Esophagus muscularis mucosa (tissue), 4 donors: Measurements from ENCODE around the gene C3orf70. TPM values are rescaled to one million over a fixed set of nuclear protein-coding genes. Genes with fewer than 3 reads are reported as not detected.
A peak's percentile ranks its signal among the peaks of the same experiment; 100 is the strongest.

Experiments used
- DNase-seq: peaks from one replicate; pipeline ENCODE4 v3.0.0-alpha.2; 2017; ENCODE audit errors: extremely low spot score
- H3K27ac ChIP-seq, 4 donors: fragments of 200-600 bp; sonication (generic); replicated peaks in 1 of 4; 1 replicate in 3 of 4; 2 replicates in 1 of 4; pipeline ENCODE4 v1.5.1; 2016 to 2019; ENCODE audit warnings: mild to moderate bottlenecking in 1 of 4
- H3K27me3 ChIP-seq, 4 donors: fragments of 200-600 bp; sonication (generic); one replicate each; pipeline versions ENCODE4 v1.5.1 to v1.6.0; 2016 to 2019
- H3K36me3 ChIP-seq, 4 donors: fragments of 200-600 bp; sonication (generic); one replicate each; pipeline ENCODE4 v1.5.1; 2016 to 2019
- H3K4me1 ChIP-seq, 4 donors: fragments of 200-600 bp; sonication (generic); one replicate each; pipeline ENCODE4 v1.5.1; 2016 to 2019
- H3K4me3 ChIP-seq, 4 donors: fragments of 200-600 bp; sonication (generic); 1 replicate in 2 of 4; 2 replicates in 2 of 4; pipeline ENCODE4 v1.5.1; 2016 to 2019; ENCODE audit warnings: mild to moderate bottlenecking in 4 of 4, moderate library complexity in 1 of 4
- H3K9me3 ChIP-seq, 4 donors: fragments of 200-600 bp; sonication (generic); 1 replicate in 3 of 4; 2 replicates in 1 of 4; pipeline ENCODE4 v1.5.1; 2016 to 2019
- EP300 ChIP-seq: sonication (generic); formaldehyde crosslinking; IDR thresholded peaks from one replicate; pipeline ENCODE4 v1.6.1; 2017; ENCODE audit warnings: antibody characterized with exemption
- POLR2A ChIP-seq: fragments of 450-650 bp; IDR thresholded peaks from one replicate; pipeline ENCODE4 v1.6.1; 2017; ENCODE audit warnings: antibody characterized with exemption, moderate library complexity, mild to moderate bottlenecking, low read depth
- POLR2AphosphoS5 ChIP-seq, 2 donors: sonication (generic); formaldehyde crosslinking; IDR thresholded peaks; one replicate each; pipeline ENCODE4 v1.6.1; 2017; ENCODE audit warnings: antibody characterized with exemption in 2 of 2
- WGBS: methylation state at CpG from one replicate; pipeline ENCODE4 v1.1.5; 2018; 5-methylcytosine and 5-hydroxymethylcytosine counted together
- intact Hi-C: fragments of 100-400 bp; cut with DNase I; formaldehyde crosslinking; loops from one replicate; pipeline ENCODE4 v1.15.1; 2023
- total RNA-seq, 4 donors: library from RNA; depleted of rRNA; stranded (reverse); fragments of >200 nt; gene quantifications; one replicate each; pipeline versions ENCODE4 v1.1.0 to v1.2.1, GENCODE V29; 2016
- TF ChIP-seq, protein P1 (sequence below), 3 experiments: fragments of 200-600 bp in 2 of 3; fragments of 450-650 bp in 1 of 3; sonication (generic) in 2 of 3; IDR thresholded peaks; one replicate each; pipeline ENCODE4 v1.5.1; 2017 to 2019; ENCODE audit warnings: antibody characterized with exemption in 3 of 3, mild to moderate bottlenecking in 2 of 3, moderate library complexity in 1 of 3

Gene C3orf70
- total RNA-seq, 4 donors from 2014 or later, result 33.1 to 54.0 (median 38.9) TPM

DNA sequence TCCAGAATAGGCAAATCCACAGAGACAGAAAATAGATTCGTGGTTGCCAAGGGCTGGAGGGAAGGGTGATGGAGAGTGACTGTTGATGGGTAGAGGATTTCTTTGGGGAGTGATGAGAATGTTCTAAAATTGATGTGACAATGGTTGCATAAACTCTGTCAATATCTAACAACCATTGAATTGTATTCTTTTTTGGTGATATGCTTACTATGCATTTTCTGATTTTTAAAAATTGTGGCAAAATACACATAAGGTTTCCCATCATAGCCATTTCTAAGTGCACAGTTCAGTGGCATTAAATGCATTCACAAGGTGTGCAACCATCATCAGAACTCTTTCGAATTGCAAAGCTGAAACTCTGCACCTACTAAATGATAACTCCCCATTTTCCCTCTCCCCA is 44.2 kb upstream of the C3orf70 start:
- Histone ChIP-seq H3K4me1 (no peaks in the 10 kb centered on the region), H3K27ac (no peak overlapping the region), H3K4me3 (no peak overlapping the region), H3K27me3 (no peaks in the 10 kb centered on the region), H3K36me3 (peaks cover 0 to 22% (median 18%) of the 10 kb centered on the region in 4 donors), H3K9me3 (no peaks in the 10 kb centered on the region)
- 85% methylated on average over 2 of the region's 2 CpGs for WGBS
- intact Hi-C loops, result no loop called here
- TF ChIP-seq POLR2AphosphoS5 (IDR thresholded peaks at IDR 0.05) (no peak), POLR2A (no peak), EP300 (no peak)
- TF ChIP-seq, protein P1, sequence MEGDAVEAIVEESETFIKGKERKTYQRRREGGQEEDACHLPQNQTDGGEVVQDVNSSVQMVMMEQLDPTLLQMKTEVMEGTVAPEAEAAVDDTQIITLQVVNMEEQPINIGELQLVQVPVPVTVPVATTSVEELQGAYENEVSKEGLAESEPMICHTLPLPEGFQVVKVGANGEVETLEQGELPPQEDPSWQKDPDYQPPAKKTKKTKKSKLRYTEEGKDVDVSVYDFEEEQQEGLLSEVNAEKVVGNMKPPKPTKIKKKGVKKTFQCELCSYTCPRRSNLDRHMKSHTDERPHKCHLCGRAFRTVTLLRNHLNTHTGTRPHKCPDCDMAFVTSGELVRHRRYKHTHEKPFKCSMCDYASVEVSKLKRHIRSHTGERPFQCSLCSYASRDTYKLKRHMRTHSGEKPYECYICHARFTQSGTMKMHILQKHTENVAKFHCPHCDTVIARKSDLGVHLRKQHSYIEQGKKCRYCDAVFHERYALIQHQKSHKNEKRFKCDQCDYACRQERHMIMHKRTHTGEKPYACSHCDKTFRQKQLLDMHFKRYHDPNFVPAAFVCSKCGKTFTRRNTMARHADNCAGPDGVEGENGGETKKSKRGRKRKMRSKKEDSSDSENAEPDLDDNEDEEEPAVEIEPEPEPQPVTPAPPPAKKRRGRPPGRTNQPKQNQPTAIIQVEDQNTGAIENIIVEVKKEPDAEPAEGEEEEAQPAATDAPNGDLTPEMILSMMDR (IDR thresholded peaks at IDR 0.05), result no peak
- DNase-seq, result no peak

DNA sequence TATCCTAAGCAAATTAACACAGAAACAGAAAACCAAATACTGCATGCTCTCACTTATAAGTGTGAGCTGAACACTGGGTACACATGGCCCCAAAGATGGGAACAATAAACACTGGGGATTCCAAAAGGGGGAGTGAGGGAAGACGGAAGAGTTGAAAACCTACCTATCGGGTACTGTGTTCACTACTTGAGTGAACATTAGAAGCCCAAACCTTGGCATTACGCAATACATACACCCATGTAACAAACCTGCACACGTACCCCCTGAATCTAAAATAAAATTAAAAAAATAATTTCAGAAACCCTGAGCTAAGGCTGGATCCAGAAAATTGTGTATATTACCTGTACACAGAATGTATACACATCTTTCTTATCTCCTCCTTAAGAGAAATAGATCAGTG is 42.8 kb upstream of the C3orf70 start:
- no peaks in the 10 kb centered on the region for H3K4me1 ChIP-seq
- no peaks in the 10 kb centered on the region for H3K27me3 ChIP-seq
- H3K27ac ChIP-seq, result no peak overlapping the region
- H3K9me3 ChIP-seq, result no peaks in the 10 kb centered on the region
- TF ChIP-seq EP300, result no peak
- TF ChIP-seq POLR2AphosphoS5 (IDR thresholded peaks at IDR 0.05), result no peak
- TF ChIP-seq POLR2A, result no peak
- TF ChIP-seq, protein P1 (IDR thresholded peaks at IDR 0.05), result no peak
- WGBS, result 95% methylated on average over 4 of the region's 4 CpGs
- DNase-seq, result no peak
- no peak overlapping the region for H3K4me3 ChIP-seq
- intact Hi-C loops, result no loop called here
- peaks cover 0 to 13% (median 10%) of the 10 kb centered on the region in 4 donors for H3K36me3 ChIP-seq

DNA sequence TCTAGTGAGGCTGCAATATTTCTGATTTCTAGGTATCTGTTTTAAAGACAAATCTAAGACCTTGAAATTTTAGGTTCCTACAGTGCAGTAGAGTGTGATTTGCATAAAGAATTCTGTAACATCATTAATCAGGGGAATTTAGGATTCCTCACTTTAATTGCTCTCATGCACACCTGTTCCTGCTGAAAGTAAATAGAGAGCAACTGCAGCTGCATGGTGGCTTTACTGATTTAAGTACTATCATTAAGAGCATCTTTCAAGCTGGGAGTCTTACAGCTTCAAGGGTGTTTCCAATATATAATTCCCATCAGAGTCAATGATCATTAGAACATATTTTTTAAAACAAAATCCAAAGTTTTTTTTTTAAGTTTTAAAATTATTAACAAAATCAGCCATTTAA is 36.0 kb upstream of the C3orf70 start:
- TF ChIP-seq POLR2A, result no peak
- TF ChIP-seq EP300, result no peak
- TF ChIP-seq, protein P1 (IDR thresholded peaks at IDR 0.05), result no peak
- TF ChIP-seq POLR2AphosphoS5 (IDR thresholded peaks at IDR 0.05), result no peak
- Histone ChIP-seq H3K9me3 (no peaks in the 10 kb centered on the region), H3K27ac (no peak overlapping the region), H3K4me3 (no peak overlapping the region), H3K36me3 (peaks cover 0 to 13% (median 10%) of the 10 kb centered on the region in 4 donors), H3K4me1 (no peaks in the 10 kb centered on the region), H3K27me3 (no peaks in the 10 kb centered on the region)
- intact Hi-C loops, result no loop called here
- no peak for DNase-seq

DNA sequence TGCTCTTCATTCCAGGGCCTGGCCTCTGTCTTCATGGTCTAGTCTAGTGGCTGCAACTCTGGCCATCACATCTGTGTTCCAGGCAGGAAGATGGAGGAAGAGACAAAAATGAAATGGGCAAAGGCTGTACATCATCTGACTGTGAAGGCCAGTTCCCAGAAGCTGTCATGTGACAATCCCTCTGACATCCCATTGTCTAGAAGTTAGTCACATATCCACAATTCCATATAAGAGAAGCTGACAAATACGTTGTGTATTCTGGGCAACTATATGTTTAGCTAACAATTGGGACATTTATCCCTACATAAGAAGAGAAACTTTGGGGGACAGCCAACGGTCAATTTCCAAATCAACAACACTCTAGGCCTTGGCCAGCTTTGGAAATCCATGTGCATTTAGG is 34.5 kb upstream of the C3orf70 start:
- Histone ChIP-seq H3K4me1 (no peaks in the 10 kb centered on the region), H3K4me3 (no peak overlapping the region), H3K27me3 (no peaks in the 10 kb centered on the region), H3K9me3 (no peaks in the 10 kb centered on the region), H3K36me3 (peaks cover 0 to 4% (median 2%) of the 10 kb centered on the region in 4 donors), H3K27ac (no peak overlapping the region)
- WGBS, result 90% methylated on average over 2 of the region's 2 CpGs
- intact Hi-C loops, result no loop called here
- no peak for TF ChIP-seq EP300
- TF ChIP-seq POLR2A, result no peak
- TF ChIP-seq POLR2AphosphoS5 (IDR thresholded peaks at IDR 0.05), result no peak
- TF ChIP-seq, protein P1 (IDR thresholded peaks at IDR 0.05), result no peak
- DNase-seq, result no peak

DNA sequence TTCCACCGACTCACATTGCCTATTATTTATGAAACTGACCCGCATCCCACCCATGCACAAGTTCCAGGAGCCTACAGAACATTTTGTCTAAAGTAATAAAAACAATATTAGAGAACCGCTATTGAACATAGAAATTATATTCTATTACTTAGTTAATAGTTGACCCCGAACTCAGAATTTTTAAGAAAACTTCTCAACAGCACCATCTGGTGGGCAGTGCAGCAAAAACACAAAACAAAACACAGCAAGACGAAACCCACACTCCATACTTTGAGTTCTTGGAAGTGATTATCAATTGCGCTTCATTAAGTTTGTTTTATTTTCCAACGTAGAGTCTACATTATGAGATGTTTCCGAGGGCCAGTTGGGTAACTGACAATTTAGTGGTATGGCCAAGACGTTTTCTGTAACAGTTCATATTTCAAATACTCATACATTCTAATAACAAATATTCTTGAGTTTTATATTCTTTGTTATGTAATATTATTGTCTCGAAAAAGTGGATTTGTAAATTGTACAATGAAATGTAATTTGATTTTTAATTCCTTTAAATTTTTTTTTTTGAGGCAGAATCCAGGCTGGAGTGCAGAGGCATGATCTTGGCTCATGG is 24.0 kb upstream of the C3orf70 start:
- no peak for DNase-seq
- 18% methylated on average over 10 of the region's 10 CpGs for WGBS
- H3K4me3 ChIP-seq, result no peak overlapping the region
- intact Hi-C loops, result loop anchor here (2.0 to 5.0 kb wide), 2 partner anchors 92 to 300 kb away; no protein-coding TSS in a partner anchor
- peaks cover 0 to 6% (median 1%) of the 10 kb centered on the region in 4 donors for H3K4me1 ChIP-seq
- no peaks in the 10 kb centered on the region for H3K36me3 ChIP-seq
- no peak for TF ChIP-seq POLR2AphosphoS5 (IDR thresholded peaks at IDR 0.05)
- no peak for TF ChIP-seq POLR2A
- TF ChIP-seq, protein P1 (IDR thresholded peaks at IDR 0.05), result peak; percentile 71 to 78 (median 71)
- TF ChIP-seq EP300, result no peak
- H3K9me3 ChIP-seq, result no peaks in the 10 kb centered on the region
- no peak overlapping the region for H3K27ac ChIP-seq
- H3K27me3 ChIP-seq, result no peaks in the 10 kb centered on the region
